PC-3 (cell line): Measurements from ENCODE around the gene PRPF40A.

Source experiments
- CTCF ChIP-seq: fragments of 300-600 bp; sonication (generic); conservative IDR thresholded peaks from 2 replicates; pipeline ENCODE4 v1.5.1; 2017; ENCODE audit warnings: antibody characterized with exemption, low read depth, mild to moderate bottlenecking, low read length
- EZH2 ChIP-seq: fragments of 300-600 bp; sonication (generic); IDR thresholded peaks from one replicate; pipeline ENCODE4 v1.6.1; 2017; ENCODE audit warnings: antibody characterized with exemption, mild to moderate bottlenecking, low read length; ENCODE audit not compliant: unreplicated experiment
- EZH2phosphoT487 ChIP-seq: fragments of 300-600 bp; sonication (generic); IDR thresholded peaks from 2 replicates; pipeline ENCODE4 v1.6.1; 2018; ENCODE audit warnings: mild to moderate bottlenecking, antibody characterized with exemption, low read length, borderline replicate concordance

GRCh38 chr2:152717228-152718075 is at the start of gene PRPF40A:
- TF ChIP-seq EZH2: no peak
- no peak for TF ChIP-seq CTCF
- TF ChIP-seq EZH2phosphoT487: no peak
